ENCODE data around the gene MEP1B.

The MEP1B gene

DNA sequence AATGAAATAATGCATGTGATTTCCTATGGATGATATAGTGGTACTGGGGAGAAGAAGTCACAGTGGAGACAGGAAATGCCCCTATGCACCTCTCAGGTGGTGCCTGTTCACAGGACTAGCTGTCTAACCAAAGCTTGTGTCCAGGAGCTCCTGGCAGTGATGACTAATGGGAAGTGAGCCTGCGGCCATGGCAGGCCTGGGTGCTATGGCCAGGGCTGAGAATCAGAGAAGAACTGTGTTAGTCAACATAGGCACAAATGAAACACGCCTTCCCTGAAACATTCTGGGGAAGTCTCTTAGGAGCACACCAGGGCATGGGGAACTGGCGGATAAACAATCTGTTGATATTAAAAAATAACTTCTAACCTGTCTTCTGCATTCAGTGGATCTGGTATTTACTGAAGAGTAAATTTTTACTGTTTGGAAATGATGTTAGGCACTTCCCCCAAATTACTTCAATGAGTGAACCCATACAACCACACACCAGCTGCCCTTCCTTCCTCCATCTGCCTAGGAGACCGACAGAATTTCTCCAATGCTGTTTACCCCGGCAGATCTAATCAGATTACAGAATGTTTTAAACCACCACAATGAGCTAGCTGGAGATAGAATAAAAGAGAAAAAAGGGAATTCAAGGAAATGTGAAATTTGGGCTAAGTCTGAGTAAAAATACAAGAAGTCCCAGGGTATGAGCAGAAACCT lies 67.4 kb downstream of the MEP1B start:
- no peak for DNase-seq (ENCODE audit: low spot score)
- TF ChIP-seq, protein P1, sequence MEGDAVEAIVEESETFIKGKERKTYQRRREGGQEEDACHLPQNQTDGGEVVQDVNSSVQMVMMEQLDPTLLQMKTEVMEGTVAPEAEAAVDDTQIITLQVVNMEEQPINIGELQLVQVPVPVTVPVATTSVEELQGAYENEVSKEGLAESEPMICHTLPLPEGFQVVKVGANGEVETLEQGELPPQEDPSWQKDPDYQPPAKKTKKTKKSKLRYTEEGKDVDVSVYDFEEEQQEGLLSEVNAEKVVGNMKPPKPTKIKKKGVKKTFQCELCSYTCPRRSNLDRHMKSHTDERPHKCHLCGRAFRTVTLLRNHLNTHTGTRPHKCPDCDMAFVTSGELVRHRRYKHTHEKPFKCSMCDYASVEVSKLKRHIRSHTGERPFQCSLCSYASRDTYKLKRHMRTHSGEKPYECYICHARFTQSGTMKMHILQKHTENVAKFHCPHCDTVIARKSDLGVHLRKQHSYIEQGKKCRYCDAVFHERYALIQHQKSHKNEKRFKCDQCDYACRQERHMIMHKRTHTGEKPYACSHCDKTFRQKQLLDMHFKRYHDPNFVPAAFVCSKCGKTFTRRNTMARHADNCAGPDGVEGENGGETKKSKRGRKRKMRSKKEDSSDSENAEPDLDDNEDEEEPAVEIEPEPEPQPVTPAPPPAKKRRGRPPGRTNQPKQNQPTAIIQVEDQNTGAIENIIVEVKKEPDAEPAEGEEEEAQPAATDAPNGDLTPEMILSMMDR (IDR thresholded peaks at IDR 0.05; ENCODE audit: extremely low read depth, missing control alignments), result no peak

DNA sequence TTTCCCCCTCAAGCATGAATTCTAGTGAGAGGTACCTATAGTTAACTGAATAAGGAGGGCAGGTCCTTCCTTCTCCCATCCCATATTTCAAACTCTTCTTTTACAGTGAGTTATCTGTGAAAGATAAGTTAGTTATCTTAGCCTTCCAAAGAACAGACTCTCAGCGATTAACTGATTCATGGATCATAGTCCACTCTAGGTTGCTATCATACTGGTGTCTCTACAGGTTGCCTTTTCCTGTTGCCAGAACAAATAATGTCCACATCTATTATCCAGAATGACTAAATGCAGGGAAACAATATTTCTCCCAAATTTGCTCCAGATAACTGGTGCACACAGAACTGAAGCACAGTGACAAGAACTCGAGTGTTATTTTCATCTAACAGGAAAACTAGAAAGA lies 68.3 kb downstream of the MEP1B start:
- TF ChIP-seq, protein P1 (IDR thresholded peaks at IDR 0.05; ENCODE audit: extremely low read depth, missing control alignments), result no peak

DNA sequence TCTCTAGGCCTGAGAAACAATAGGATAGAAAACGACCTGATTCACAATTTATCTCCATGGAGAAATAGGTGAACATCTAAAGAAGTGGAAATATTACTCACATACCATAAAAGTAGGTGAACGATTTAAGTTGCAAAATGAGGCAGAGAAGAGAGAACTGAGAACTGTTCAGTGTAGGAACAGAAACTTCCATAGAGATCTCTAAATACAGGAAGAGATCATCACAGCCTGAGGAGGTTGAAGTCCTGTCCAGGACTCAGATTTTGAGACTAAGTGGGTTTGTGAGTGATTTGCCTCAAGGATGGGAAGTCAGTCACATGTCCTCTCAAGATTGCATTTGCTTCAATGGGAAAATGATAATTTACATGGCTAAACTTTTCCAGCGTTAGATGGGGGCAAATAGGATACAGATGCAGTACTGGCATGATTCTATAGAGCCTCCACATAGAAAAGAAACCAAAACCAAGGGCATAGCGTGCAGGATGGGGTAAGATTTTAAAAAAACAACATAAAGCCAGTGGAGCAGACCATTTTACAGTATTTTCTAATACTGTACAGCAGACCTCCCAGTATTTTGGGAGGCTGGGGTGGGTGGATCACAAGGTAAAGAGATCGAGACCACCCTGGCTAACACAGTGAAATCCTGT lies 68.8 kb downstream of the MEP1B start:
- no peak for DNase-seq (ENCODE audit: low spot score)
- TF ChIP-seq, protein P1 (IDR thresholded peaks at IDR 0.05; ENCODE audit: extremely low read depth, missing control alignments), result no peak

More for the DNA sequence above, 68.3 kb downstream of the MEP1B start:
- DNase-seq (ENCODE audit: low spot score), result no peak

DNA sequence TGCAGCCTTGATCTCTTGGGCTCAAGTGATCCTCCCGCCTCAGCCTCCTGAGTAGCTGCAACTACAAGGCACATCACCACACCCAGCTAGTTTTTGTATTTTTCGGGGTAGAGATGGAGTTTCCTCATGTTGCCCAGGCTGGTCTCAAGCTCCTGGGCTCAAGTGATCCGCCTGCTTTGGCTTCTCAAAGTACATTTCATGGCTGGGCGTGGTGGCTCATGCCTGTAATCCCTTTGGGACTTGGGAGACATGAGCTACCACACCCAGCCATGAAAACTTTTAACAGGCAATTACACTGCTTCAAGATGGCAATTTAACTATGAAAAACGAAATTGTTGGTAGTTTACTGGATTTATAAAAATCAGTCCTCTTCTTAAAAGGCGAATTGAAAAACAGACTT lies 69.7 kb downstream of the MEP1B start:
- TF ChIP-seq, protein P1 (IDR thresholded peaks at IDR 0.05; ENCODE audit: extremely low read depth, missing control alignments), result no peak
- no peak for DNase-seq (ENCODE audit: low spot score)

DNA sequence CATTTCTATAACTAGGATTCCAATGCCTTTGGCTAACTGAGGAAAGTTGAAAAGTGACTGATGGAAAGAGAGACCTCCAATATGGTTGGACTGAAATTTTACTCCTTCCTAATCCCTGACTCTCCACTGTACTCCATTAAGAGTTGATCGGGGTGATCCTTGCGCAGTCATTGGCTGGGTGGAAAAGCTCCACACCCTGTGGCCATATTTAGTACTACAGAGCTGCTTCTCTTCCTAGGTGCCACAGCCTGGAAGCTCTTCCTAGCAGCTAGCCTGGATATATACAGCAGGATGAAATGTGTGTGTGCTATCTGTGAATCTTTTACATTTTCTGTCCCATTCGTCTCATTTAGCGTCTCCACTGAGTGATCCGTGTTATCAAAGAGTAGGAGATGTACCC lies 71.2 kb downstream of the MEP1B start:
- TF ChIP-seq, protein P1 (IDR thresholded peaks at IDR 0.05; ENCODE audit: extremely low read depth, missing control alignments), result no peak
- no peak for DNase-seq (ENCODE audit: low spot score)

DNA sequence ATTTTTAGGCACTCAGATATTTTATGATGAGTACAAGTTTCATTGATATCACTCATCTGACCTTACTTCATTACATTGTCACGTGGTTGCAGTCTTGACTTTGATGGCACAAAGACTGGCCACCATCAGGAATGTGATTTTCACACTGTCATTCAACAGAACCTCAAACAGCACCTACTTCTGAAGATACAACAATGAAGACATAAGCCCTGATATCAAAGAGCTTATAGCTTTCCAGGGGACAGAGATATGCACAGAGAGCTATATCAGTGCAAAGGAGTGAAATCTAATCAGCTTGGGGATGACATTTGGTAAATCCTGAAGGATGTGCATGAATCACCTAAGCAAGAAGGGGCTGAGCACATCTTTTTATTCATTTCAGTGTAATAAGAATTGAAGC lies 72.3 kb downstream of the MEP1B start:
- TF ChIP-seq, protein P1 (IDR thresholded peaks at IDR 0.05; ENCODE audit: extremely low read depth, missing control alignments), result no peak
- DNase-seq (ENCODE audit: low spot score), result no peak

DNA sequence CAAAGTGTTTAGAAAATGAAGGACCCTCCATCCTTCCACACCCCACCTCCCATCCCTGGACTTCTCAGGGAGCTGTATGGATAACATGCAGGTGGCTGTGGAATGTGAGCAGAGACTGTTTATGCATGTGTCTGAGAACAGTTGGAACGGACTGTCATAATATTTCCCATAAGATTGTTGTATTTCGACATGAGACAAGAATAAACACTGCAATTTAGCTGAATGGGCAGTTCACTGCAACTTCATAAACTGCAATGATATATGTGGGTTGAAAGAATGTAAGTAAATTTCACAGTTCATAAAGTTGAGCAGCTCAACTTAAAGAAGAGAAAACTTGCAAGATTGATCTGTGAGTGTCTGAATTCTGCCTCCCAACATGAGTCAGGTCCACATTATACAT lies 74.6 kb downstream of the MEP1B start:
- DNase-seq (ENCODE audit: low spot score), result no peak
- TF ChIP-seq, protein P1 (IDR thresholded peaks at IDR 0.05; ENCODE audit: extremely low read depth, missing control alignments), result no peak
